Fibroblast of gingiva (primary cell): Measurements from ENCODE around the gene RTKN2.

Experiments
- DNase-seq: peaks from one replicate; pipeline ENCODE4 v3.0.0-alpha.2; 2011; ENCODE audit warnings: low read depth

The RTKN2 gene

DNA sequence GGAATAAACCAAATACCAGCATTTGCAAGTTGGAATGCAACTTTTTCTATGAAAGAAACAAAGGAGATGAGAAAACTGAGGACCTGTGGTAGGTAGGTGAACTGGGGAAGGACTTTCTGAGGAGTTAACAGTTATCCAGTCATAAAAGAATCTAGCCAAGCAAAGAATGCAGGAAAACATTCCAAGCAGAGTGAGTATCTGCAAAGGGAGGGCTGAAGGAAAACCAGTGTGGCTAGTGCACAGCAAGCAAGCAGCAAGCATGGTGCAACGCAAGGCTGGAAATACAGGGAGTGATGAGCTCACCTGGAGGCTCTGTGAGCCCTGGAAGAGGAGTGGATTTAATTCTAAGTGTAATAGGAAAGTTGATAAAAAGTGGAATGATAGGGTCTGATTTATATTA lies 44.0 kb downstream of the RTKN2 start:
- peak; percentile 7 for DNase-seq

DNA sequence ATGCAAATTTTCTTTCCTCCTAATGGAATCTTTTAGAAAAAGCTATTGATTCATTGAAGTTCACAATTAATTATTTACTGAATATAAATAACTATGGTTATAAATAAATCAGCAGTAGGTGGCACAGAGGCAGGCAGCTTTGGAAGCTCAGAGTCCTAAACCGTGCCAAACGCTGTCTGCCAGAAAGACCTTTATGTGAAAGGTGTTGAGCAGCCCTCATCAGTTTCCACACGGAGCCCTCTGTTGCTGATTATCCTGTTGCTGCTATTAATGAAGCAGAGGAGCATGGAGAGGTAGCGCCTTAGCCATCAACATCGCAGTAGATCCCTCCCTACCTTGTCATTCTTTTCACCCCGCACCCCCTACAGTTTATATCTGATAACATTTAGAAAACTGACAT lies 51.0 kb downstream of the RTKN2 start:
- no peak for DNase-seq

DNA sequence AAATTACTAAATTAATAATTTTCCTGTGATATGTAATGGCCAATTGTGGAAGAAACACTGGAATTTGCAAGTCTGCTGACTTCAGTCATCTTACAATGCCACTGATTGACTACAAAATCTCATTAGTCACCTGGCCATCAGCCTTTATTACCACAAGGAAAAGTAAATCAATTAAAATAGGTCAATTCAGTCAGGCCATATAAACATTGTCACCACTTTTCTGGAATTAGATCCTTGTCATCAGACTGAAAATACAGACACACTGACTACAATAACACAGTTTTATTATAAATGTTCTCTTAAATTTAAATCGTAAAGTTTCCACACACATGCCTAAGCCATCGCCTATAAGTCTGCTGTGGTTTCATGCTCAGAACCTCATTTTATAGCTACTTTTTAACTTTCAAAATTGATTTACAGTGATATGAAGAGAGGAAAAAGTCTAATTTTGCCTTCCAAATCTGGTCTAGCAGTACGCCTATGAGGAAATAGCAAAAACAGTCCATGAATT lies 54.2 kb downstream of the RTKN2 start:
- DNase-seq, result no peak

DNA sequence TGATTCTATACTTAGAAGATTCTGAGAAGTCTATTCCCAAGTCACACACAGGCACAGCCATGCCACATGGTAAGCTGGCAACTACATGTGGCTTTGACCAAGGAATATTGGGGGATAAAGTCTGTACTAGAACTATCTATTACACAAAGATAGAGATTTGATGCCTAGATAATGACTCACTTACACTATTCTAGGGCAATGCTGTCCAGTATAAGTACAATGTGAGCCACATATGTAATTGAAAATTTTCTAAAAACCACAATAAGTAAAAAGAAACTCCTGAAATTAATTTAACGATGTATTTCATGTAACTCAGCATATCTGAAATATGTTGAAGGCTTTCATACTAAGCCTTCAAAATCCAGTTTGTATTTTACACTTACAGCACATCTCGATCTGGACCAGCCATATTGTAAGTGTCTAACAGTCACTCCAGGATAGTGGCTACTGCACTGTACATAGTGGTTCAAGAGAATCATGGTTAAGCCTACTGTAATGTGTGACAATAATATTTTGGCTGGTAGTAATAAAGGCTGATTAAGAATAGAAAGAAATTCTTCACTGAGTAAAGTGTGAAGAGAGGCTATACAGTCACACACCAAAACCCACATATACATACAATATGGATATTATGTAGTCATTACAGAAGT lies 62.8 kb downstream of the RTKN2 start:
- DNase-seq, result no peak

DNA sequence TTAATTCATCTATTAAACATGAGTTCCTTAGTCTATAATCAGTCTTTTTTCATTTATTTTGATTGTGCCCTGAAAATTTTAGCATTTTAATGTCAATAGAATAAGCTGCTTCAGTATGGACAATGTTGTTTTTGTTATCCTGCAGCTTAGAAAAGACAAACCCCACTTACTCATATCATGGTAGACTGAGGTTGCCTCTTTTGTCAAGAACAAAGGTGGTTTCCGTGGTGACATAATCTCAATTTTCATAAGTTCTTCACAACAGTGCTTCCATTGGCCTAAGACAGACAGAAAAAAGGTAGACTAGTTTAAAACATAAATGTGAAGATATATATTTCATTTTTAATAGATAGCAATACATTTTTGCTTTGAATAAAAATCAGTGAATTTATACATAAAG lies 69.1 kb downstream of the RTKN2 start:
- DNase-seq, result no peak

DNA sequence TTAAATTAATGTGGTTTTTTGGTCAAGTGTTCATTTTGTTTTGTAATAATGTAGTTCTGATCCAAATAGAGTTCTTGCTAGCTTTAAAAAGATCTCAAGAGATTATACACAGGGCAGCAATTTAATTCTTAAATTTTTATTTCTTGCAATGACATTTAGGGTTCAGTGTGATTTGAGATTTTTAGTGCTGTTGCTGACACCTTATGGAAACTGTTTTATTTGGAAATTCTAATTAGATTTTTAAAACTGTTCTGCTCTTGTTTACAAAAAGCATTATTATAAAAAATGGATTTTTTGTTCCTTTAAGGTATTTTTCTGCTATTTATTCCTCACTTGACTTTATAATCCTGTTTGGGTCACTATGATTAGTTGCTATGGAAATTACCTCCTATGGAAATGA lies 72.1 kb downstream of the RTKN2 start:
- no peak for DNase-seq

DNA sequence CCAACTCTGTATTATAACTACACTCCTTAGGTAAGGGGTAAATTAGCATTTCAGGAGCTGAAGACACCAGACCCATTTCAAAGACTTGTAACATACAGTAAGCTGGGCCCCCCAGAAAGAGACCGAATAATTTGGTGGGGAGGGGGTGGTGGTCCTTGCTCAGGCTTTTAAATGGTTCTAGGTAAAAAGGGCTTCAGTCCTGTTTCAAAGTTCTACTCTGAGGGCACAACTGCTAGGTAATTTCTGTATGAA lies 73.0 kb downstream of the RTKN2 start:
- DNase-seq, result no peak

DNA sequence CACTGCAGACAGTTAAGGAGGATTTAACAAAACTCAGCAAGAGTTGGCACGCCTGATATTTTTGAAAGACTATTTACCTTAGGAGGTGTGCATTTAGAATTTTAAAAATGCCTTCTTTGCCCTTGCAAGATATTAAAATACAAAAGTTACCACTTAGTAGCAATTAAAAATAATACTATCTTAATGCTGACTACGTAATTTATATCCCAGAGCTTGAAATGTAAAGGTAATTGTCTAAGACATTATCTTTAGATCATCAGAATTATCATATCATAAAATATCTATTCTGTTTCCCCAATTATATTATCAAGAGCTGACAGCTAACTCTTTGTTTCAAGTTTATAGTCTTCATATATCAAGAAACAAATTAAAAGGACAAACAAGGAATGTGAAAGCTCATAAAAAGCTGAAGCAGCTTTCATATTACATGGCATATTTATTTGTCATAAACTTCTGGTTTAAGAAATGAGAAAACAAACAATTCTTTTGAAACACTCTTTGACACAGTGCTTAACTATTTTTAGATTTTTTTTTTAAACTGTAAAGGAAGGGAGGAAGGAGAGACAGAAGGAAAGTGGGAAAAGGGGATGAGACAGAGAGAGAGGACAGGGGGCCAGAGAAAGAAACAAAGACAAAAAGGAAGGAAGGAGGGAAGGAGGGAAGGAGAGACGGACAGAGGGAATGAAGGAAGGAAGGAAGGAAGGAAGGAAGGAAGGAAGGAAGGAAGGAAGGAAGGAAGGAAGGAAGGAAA lies 73.5 kb downstream of the RTKN2 start:
- DNase-seq, result no peak

DNA sequence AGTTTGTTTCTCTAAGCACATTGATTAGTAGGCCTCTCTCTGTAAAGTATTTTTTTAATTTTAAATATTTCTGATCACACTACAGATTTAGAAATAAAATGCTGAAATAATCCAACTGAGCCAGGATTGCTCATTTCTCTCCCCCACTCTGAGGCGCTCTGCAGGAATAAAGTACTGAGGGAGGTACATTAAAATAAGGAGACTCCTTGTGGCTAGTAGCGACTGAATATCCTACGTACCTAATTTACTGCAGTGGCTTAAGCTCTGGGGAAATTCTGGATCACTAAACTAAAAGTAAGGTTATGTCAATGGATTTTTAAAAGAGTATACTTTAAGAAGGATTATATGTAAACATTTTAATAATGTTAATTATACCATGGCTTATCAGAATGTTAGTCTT lies 75.2 kb downstream of the RTKN2 start:
- no peak for DNase-seq

DNA sequence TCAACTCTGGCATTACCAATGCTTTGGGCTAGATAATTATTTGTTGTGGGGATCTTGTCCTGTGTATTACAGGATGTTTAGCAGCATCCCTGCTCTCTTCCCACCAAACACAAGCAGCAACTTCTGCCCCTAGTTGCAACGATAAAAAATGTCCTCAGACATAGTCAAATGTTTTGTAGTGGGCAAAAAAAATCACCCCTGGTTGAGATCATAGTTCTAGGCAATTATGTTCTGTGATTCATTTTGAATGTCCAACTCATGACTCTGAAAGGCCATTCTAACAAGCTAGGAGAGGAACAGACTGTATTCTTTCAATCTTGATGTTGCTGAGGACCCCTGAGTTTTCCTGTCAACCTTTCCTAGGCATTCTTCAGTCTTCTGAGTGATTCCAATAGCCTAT lies 79.5 kb downstream of the RTKN2 start:
- DNase-seq, result no peak

DNA sequence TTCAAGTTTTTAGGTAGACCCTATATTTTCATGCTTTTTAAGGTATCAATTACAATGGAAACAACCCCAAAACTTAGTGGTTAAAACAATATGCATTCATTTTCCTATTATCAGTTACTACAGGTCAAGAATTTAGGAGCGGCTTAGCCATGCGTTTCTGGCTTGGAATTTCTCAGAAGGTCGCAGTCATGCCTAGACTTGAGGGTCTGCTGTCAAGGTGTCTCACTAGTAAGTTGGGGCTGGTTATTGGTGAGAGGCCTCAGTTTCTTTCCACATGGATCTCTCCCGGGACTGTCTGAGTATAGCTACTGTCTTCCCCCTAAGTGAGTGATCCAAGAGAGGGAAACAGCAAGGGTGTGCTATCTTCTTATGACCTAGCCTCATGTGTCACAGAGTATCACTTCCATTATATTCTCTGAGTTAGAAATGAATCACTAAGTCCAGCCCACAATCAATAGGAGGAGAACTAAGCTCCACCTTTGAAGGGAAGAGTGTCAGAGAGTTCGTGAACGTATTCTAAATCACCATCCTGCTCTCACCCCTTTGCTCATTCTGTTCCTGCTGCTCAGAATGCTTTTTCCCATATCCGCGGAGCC lies 80.5 kb downstream of the RTKN2 start:
- DNase-seq, result no peak

DNA sequence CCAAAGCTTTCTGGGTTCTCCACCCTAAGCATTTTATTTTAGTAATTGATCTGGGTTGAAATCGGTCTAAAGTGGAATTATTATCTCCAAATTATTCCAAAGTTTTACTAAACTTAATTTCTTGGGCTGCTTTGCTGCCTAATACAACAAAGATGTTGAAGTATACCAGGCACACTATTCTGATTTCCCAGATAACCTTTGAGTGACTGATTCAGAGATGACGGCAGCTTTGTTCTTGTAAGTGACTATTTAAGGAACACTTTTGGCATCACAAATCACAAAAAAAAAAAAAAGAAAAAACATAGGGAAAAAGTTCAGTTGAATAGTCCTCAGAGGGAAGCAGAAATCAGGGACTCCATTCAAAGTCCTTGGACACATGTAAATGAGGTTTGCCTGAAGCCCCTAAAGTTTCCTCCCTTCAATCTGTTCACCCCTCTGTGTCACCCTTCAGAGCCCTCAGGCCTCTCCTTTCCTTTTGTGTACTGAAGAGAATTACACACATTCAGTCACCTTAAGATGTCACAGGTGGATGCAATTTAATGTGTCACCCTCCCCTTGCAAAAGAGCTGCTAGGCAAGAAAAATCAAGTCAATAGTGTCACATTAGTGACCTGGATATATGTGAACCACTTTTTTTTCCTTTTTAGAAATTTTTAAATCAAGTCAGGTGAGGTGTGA lies 81.5 kb downstream of the RTKN2 start:
- DNase-seq, result no peak

DNA sequence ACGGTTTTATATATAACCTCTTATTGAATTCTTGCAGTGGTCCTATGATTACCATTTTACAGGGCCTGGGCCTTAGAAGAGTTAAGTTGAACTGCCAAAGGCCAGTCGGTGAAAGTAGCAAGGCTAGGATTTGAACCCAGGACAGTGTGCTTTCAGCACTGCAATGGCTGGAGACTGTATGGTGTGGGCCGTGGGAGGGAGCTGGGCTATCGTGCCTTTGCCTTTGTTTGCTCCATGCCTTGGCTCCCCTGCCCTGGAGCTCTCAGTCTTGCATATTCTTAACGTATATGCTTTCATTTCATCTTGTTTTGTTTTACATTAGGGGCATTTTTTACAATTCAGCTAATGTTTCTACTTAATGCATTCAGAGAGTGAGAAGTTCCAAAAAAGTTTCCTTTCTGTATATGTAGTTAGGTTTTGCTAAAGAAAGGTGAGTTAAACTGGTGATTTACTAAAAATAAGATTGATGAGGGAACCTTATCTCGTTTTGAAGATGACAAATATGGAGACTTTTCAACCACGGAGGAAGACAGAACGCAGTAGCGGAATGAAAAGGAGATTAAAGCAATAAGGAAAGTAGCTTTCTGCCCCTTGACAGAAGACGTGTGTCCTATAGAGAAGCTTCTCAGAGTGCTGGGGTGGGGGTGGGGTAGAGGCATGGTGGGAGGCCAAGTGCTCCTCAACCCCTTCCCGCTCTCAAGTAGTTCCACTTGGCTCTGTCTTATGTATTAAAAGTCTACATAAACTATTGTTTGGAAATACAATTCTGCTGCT lies 82.5 kb downstream of the RTKN2 start:
- DNase-seq, result no peak

DNA sequence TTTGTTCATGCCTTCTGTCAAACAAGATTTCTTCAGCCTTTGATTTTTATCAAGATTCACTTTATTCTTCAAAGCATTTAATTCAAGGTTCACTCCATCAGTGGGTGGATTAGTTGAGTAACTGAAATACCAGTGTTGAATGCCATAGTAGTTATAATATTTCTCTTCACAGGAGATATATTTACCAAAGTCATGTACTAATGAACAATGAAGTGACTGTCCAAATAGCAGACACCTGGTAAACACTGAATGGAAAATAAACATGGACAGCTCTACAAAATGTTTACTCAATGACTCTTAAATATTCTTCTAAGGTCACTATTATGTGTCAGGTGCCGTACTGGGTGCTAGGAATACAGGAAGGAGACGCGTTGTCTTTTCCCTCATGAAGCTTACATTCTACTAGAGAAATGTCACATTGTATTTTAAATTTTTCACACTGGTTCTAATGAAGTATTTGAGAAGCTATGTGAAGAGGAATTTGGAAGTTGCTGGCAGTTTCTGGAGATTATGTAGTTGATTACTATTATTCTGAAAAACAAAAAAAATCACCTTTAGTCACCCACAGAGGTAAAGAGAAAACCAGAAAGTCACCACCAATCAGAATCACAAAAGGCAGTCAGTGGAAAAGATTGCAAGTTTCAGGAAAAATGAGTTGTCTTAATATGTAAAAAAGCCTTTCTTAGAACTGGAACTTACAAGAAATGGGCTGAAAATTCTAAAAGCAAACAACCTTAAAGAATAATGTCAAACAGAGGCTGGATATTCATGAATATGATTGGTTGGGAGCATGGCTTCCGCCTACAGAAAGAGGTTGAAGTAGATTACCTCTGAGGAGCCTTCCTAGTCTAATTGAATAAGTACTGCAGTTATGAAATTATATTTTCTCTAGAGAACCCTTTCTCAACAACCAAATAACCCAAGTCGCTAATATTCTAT lies 84.5 kb downstream of the RTKN2 start:
- no peak for DNase-seq

DNA sequence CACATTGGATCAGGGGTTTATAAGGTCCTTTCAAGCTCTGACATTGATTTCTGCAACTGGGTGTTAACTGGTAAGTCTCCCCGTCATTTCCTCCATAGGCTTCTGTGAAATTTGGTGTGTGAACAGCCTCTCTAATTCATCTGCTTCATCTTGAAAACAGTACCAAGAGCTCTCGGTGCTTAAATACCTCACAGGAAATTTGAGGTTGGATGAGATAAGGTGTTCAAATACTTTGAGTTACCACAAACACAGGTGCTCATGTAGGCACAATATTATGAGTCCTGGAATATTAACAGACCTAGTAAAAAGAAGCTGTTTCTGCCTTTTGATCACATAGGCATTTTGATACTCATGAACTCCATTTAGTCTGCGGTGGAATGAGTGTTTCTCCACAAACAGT lies 85.2 kb downstream of the RTKN2 start:
- DNase-seq, result no peak

DNA sequence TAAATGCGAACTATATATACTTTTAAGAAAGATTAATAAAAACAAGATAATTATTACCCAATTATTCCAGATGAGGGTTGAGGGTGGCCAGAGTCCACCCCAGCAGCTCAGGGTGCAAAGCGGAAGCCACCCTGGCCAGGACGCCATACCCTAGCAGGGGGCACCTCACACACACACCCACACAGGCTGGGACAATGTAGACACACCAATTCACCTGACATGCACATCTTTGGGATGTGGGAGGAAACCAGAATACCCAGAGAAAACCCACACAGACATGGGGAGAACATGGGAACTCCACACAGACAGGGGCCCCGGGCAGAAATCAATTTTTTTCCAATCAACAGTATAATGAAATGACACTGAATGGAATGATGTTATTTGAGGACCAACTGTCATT lies 86.0 kb downstream of the RTKN2 start:
- DNase-seq, result no peak

DNA sequence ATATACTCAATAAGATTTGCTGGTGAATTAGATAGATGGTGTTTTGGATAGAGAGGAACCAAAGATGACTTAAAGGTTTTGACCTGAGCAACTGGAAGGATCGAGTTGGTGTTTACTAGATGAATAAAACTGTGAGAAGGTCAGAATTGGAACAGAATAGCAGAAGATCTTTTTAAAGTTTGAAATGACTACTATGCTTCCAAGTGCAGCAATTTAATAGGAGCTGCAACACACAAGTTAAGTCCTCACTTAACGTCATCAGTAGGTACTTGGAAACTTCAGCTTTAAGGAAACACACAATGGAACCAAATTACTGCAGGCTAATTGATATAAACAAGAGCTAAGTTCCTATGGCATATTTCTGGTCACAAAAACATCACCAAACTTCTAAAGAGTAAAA lies 86.5 kb downstream of the RTKN2 start:
- DNase-seq, result no peak

DNA sequence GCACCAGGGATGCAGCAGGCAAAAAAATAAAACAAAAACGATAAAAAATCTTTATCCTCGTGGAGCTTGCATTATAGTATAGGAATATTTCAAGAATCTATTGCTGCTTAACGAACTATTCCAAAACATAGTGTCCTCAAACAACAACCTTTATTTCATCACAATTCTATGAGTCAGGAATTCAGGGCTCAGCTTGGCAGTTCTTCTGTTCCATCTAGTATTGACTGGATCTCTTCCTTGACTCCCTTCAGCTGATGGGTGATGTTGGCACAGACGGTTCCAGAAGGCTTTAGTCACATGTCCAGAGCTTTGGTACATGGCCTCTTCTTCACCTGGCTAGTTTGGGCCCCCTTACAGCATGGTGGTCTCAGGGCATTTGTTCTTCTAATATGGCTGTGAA lies 88.0 kb downstream of the RTKN2 start:
- DNase-seq, result no peak

DNA sequence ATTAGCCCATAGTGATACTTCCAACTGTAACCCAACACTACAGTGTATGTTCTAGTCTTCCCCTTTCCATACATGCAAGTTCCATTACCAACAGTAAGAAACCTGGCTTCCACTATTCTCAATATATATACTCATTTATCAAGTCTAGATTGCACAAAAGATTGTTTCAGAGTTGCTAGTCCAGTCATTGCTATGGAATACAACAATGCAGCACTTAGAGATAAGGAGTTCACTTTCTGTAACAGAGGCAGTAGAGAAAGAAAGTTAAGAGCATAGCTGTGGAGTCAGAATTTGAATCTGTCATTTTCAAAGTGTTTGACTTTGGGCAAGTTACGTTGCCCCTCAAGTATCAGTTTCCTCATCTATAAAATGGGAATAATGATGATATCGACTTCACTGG lies 90.1 kb downstream of the RTKN2 start:
- DNase-seq, result no peak

DNA sequence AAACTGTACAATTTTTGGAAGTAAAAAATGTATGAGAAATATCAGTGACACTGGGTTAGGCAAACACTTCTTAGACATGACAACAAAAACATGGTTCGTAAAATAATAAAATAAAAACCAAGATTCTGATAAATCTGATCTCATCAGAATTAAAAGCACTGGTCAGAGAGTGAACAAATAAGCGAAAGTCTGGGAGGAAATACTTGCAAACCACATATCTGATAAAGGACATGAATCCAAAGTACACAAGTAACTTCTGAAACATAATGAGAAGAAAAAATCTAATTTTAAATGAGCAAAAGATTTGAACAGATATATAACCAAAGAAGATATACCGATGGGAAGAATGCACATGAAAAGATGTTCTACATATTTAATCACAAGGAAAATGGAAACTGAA lies 91.5 kb downstream of the RTKN2 start:
- no peak for DNase-seq

DNA sequence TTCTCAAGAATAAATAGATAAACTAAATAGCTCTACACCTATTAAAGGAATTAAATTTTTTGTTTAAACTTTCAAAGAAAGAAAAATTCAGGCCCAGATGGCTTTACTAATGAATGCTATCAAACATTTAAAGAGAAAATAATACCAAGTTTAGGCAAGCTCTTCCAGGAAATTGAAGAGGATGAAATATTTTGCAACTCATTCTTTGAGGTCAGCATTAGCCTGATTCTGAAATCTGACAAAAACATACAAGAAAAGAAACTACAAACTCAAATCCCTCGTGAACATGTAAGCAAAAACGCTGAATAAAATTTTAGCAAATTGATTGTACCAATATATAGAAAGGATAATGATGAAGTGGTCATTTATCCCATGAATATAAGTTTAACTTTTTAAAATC lies 93.4 kb downstream of the RTKN2 start:
- DNase-seq, result peak; percentile 42
